SK-N-SH (cell line): ENCODE data around the gene SLC5A1.

Experiments
- CTCF ChIP-seq: fragments of 200-600 bp; sonication (generic); IDR thresholded peaks from 2 replicates; pipeline ENCODE4 v1.6.1; 2017; ENCODE audit warnings: antibody characterized with exemption, mild to moderate bottlenecking, moderate library complexity
- EP300 ChIP-seq, 2 experiments: IDR thresholded peaks; 2 replicates each; pipeline versions ENCODE4 v1.4.0 to v1.6.1; 2012; ENCODE audit warnings: borderline replicate concordance in 1 of 2, low read depth in 1 of 2, low read length in 1 of 2
- EZH2phosphoT487 ChIP-seq: fragments of 200-600 bp; sonication (generic); IDR thresholded peaks from 2 replicates; pipeline ENCODE4 v1.6.1; 2017; ENCODE audit warnings: low read depth, mixed run types, mild to moderate bottlenecking, antibody characterized with exemption, moderate library complexity, borderline replicate concordance
- FOSL2 ChIP-seq: IDR thresholded peaks from 2 replicates; pipeline ENCODE4 v1.4.0; 2012; ENCODE audit warnings: low read depth, mild to moderate bottlenecking, moderate library complexity, borderline replicate concordance
- JUND ChIP-seq: IDR thresholded peaks from 2 replicates; pipeline ENCODE4 v1.4.0; 2012
- MAX ChIP-seq: IDR thresholded peaks from 2 replicates; pipeline ENCODE4 v1.4.0; 2012; ENCODE audit warnings: low read depth
- POLR2AphosphoS5 ChIP-seq: IDR thresholded peaks from 2 replicates; pipeline ENCODE4 v1.6.1; 2012; ENCODE audit warnings: low read depth, low read length
- RAD21 ChIP-seq: IDR thresholded peaks from 2 replicates; pipeline ENCODE4 v1.6.1; 2012; ENCODE audit warnings: mild to moderate bottlenecking, low read length
- REST ChIP-seq: IDR thresholded peaks from 2 replicates; pipeline ENCODE4 v1.6.1; 2012; ENCODE audit warnings: mild to moderate bottlenecking, low read depth, low read length, moderate library complexity
- SMC3 ChIP-seq: IDR thresholded peaks from 2 replicates; pipeline ENCODE4 v1.6.1; 2012; ENCODE audit warnings: low read depth, low read length, improper control_type of control experiment
- YY1 ChIP-seq: IDR thresholded peaks from 2 replicates; pipeline ENCODE4 v1.4.0; 2012; ENCODE audit warnings: low read depth, mild to moderate bottlenecking

- no peak for TF ChIP-seq CTCF
- no peak for TF ChIP-seq SMC3
- no peak for TF ChIP-seq REST
- no peak for TF ChIP-seq MAX
- TF ChIP-seq RAD21, result no peak
- TF ChIP-seq JUND, result no peak
- no peak for TF ChIP-seq POLR2AphosphoS5
- TF ChIP-seq EZH2phosphoT487, result no peak
- TF ChIP-seq FOSL2, result no peak
- no peak for TF ChIP-seq EP300 (IDR thresholded peaks at IDR 0.05; ENCODE audit: borderline replicate concordance in 1 of 2, low read depth in 1 of 2, low read length in 1 of 2)
- no peak for TF ChIP-seq YY1
Measured at GRCh38 chr22:32082331-32082730, 39.3 kb downstream of the SLC5A1 start.
